Gastrocnemius medialis (tissue), 4 donors: ENCODE results near the gene OR52A5.

Experiments used
- POLR2A ChIP-seq, 2 donors: fragments of 450-650 bp; IDR thresholded peaks; one replicate each; pipeline ENCODE4 v1.6.1; 2017; ENCODE audit warnings: antibody characterized with exemption in 2 of 2, mild to moderate bottlenecking in 2 of 2, moderate library complexity in 2 of 2
- TF ChIP-seq, protein P1 (sequence below), 5 experiments: fragments of 450-650 bp in 3 of 5; fragments of 200-600 bp in 2 of 5; sonication (generic) in 2 of 5; IDR thresholded peaks in 4 of 5; conservative IDR thresholded peaks in 1 of 5; 1 replicate in 4 of 5; 2 replicates in 1 of 5; pipeline ENCODE4 v1.5.1; 2016 to 2019; ENCODE audit warnings: antibody characterized with exemption in 5 of 5, mild to moderate bottlenecking in 3 of 5, moderate library complexity in 3 of 5

DNA sequence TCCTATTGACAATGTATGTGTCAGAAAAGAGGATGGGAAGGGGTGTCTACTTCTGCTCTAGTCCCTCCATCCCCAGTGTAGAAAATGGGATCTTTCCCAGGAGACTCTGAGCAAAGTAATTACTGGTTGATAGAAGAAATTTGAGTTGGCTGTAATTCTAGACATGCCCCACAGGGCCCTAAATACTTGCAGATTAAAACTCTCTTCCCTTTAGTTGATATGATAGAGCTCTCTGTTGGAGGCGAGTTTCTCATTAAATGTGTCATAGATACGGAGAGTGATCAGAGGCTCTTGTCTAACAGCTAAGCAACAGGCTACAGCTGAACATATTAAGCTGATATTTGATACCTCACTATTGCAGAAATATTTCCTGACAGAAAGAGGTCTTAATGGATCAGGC, 35.9 kb downstream of the OR52A5 start:
- TF ChIP-seq, protein P1, sequence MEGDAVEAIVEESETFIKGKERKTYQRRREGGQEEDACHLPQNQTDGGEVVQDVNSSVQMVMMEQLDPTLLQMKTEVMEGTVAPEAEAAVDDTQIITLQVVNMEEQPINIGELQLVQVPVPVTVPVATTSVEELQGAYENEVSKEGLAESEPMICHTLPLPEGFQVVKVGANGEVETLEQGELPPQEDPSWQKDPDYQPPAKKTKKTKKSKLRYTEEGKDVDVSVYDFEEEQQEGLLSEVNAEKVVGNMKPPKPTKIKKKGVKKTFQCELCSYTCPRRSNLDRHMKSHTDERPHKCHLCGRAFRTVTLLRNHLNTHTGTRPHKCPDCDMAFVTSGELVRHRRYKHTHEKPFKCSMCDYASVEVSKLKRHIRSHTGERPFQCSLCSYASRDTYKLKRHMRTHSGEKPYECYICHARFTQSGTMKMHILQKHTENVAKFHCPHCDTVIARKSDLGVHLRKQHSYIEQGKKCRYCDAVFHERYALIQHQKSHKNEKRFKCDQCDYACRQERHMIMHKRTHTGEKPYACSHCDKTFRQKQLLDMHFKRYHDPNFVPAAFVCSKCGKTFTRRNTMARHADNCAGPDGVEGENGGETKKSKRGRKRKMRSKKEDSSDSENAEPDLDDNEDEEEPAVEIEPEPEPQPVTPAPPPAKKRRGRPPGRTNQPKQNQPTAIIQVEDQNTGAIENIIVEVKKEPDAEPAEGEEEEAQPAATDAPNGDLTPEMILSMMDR (IDR thresholded peaks at IDR 0.05 in 4 of 5, conservative IDR thresholded peaks at IDR 0.05 in 1 of 5), result no peak
- no peak for TF ChIP-seq POLR2A (IDR thresholded peaks at IDR 0.05)
